ENCODE measurements around the gene TMEM134. TPM values are rescaled to one million over a fixed set of nuclear protein-coding genes. Genes with fewer than 3 reads are reported as not detected.
"Not testable (repeated sequence)": the region's sequence is repeated elsewhere in the genome, so short reads cannot be mapped to it uniquely, and the experiment has no call there.

Gene TMEM134
- total and polyA plus RNA-seq, 2 donors, result 20.4 to 80.2 TPM

DNA sequence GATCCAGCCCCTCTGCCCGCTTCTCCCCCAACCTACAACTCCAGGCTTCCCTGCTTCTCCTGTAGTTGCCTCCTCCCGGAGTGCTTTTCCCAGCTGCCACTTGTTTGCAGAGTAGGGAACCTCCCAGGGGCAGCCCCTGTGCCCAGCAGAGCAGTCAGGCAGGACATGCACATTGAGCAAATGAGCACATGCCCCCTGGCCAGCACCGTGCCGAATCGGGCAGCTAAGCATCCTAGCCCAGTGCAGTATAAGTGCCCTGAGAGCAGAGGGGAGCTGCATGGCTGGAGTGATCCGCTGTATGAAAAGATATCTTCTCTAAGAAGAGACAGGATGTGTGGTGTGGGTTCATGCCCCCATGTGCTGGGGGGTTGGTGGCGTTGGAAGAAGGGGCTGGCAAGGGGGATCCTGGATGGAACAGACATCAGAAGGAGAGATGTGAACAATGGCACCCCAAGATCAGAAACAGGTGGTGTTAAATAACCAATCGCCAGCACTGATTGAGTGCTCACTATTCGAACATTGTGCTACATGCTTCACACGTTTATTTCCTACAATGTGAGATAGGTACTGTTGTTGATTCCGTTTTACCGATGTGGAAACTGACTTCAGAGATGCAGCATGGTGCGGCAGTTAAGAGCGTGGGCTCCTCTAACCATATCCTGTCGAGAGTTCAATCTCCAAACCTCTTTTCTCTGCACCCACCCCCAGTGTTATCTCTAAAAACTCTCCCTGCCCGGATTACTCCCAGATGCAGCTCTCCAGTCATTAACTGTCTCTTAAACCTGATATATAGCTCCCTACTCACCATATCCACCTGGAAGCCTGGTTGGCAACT lies 15.0 kb upstream of the TMEM134 start:
- H3K4me1 ChIP-seq (ENCODE audit: insufficient read depth), result no peaks in the 10 kb centered on the region
- no peak for DNase-seq (ENCODE audit: extremely low spot score)
- no peaks in the 10 kb centered on the region for H3K36me3 ChIP-seq (ENCODE audit: insufficient read depth)
- no peak overlapping the region for H3K27ac ChIP-seq (ENCODE audit: low read depth)
- H3K4me3 ChIP-seq (ENCODE audit: low read depth, low read length), result peak overlapping the region; percentile 32
- 83% methylated on average over 16 of the region's 16 CpGs for WGBS

DNA sequence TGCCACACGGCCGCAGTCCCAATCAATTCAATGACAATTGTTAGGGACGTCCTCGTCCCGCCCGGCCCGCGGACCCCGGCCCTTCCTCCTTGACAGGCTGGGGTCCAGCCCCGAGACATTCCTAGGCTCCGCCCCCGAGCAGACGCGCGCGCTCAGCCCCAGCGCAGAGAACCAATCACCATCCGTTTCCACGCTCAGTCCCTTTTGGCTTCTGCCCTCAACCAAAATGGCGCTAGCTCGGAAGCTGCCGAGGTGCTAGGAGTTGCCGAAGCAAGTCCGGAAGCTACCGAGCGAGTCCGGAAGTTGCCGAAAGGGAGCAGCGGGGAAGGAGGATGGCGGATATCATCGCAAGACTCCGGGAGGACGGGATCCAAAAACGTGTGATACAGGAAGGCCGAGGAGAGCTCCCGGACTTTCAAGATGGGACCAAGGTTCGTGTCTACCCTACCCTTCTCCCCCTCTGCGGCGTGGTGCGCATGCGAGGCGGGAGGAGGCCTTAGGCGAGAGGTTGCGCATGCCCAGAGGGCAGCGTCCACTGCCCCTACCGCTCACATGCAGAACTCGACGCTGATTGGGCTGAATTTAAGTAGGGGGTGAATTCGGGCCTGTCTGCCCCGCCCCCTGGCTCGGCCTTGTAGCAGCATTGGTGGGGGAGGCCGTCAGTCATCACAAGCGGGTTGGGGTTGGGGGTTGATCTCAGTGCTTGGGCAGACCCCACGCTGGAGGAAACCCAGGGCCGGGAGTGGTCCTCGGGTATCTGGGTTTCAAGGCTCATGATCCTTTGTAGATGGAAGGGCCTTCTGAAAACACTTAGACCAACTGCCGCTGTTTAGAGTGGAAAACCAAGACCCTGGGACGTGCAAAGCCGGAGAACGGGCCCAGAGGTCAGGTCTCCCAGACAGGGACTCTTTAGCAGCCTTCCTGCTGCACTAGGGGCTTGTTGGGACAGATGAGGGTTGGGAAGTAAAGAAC lies 14.1 kb upstream of the TMEM134 start, which contains the start of gene AIP:
Gene AIP (plus strand): TSS at position 200 of the 972 bp plus-strand sequence. CDS start 133 bp downstream, at position 333.
- Histone ChIP-seq H3K36me3 (ENCODE audit: insufficient read depth) (no peaks in the 10 kb centered on the region), H3K4me3 (ENCODE audit: low read depth, low read length) (peak within 1 kb of the TSS; percentile 32), H3K27ac (ENCODE audit: low read depth) (peak within 1 kb of the TSS; percentile 65), H3K4me1 (ENCODE audit: insufficient read depth) (no peaks in the 10 kb centered on the region)
- DNase-seq (ENCODE audit: extremely low spot score), result peak; percentile 98
- 8% methylated on average over 60 of the region's 60 CpGs for WGBS

- H3K4me3 ChIP-seq (ENCODE audit: low read depth, low read length), result peak overlapping the region; percentile 32
- peak overlapping the region; percentile 65 for H3K27ac ChIP-seq (ENCODE audit: low read depth)
- no peaks in the 10 kb centered on the region for H3K36me3 ChIP-seq (ENCODE audit: insufficient read depth)
- no peaks in the 10 kb centered on the region for H3K4me1 ChIP-seq (ENCODE audit: insufficient read depth)
- DNase-seq (ENCODE audit: extremely low spot score), result no peak
- WGBS, result 43% methylated on average over 19 of the region's 19 CpGs
Measured at GRCh38 chr11:67482275-67482826, 13.3 kb upstream of the TMEM134 start.

- 84% methylated on average over 14 of the region's 16 CpGs for WGBS
- not testable (repeated sequence) for H3K4me3 ChIP-seq (ENCODE audit: low read depth, low read length); DNase-seq (ENCODE audit: extremely low spot score); H3K36me3 ChIP-seq (ENCODE audit: insufficient read depth); H3K27ac ChIP-seq (ENCODE audit: low read depth); H3K4me1 ChIP-seq (ENCODE audit: insufficient read depth)
Measured at GRCh38 chr11:67477344-67478050, 8.4 kb upstream of the TMEM134 start.

- H3K4me3 ChIP-seq (ENCODE audit: low read depth, low read length); H3K27ac ChIP-seq (ENCODE audit: low read depth); DNase-seq (ENCODE audit: extremely low spot score); H3K36me3 ChIP-seq (ENCODE audit: insufficient read depth); H3K4me1 ChIP-seq (ENCODE audit: insufficient read depth): not testable (repeated sequence)
- 85% methylated on average over 10 of the region's 10 CpGs for WGBS
Measured at GRCh38 chr11:67476692-67477091, 7.6 kb upstream of the TMEM134 start.

GRCh38 chr11:67472882-67473281 lies 3.8 kb upstream of the TMEM134 start:
- DNase-seq (ENCODE audit: extremely low spot score), result no peak
- Histone ChIP-seq H3K4me3 (ENCODE audit: low read depth, low read length) (no peak overlapping the region), H3K4me1 (ENCODE audit: insufficient read depth) (peaks cover 3% of the 10 kb centered on the region), H3K36me3 (ENCODE audit: insufficient read depth) (no peaks in the 10 kb centered on the region), H3K27ac (ENCODE audit: low read depth) (no peak overlapping the region)
- 67% methylated on average over 7 of the region's 7 CpGs for WGBS

DNA sequence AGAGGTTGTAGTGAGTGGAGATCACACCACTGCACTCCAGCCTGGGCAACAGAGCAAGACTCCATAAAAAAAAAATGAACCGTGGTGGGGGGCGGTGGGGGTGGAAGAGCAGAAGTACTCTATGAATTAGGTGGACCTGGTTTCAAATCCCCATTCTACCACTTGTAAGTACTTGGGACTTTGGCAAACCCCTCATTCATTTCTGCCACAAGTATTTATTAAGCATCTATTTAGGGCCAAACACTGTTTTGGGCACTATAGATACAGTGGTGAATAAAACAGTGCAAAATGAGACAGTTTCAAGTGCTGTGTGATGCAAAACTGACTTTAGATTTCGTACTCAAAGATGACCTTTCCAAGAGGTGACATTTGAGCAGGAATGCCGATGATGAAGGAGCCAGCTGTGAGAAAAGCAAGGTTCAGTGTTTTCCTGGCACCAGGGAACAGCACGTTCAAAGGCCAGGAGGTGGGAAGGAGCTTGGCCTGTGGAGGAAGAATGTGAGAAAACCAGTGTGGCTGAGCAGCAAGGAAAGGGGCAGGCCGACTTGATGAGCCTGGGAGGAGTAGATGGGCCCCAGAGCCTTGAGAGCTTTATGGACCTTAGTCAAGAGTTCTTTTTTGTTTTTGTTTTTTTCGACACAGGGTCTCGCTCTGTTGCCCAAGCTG lies 1.4 kb upstream of the TMEM134 start:
- Histone ChIP-seq H3K4me3 (ENCODE audit: low read depth, low read length) (no peak overlapping the region), H3K36me3 (ENCODE audit: insufficient read depth) (no peaks in the 10 kb centered on the region), H3K4me1 (ENCODE audit: insufficient read depth) (peaks cover 5% of the 10 kb centered on the region), H3K27ac (ENCODE audit: low read depth) (no peak overlapping the region)
- 82% methylated on average over 8 of the region's 8 CpGs for WGBS
- no peak for DNase-seq (ENCODE audit: extremely low spot score)

DNA sequence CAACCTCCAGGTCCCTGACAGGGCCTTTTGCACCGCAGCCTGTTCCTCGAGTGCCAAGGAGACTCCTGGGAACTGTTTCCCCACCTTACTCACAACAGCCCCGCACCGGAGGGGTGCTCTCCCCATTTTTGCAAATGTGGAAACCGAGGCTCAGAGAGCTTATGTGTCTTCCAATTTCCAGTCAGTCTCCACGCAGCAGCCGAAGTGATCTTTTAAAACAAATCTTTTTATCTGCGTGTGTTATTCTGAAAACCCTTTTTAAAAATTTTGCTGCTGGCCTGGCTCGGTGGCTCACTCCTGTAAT lies 409 bp upstream of the TMEM134 start:
- Histone ChIP-seq H3K4me1 (ENCODE audit: insufficient read depth) (peaks cover 5% of the 10 kb centered on the region), H3K4me3 (ENCODE audit: low read depth, low read length) (peak overlapping the region; percentile 94), H3K27ac (ENCODE audit: low read depth) (peak overlapping the region; percentile 87), H3K36me3 (ENCODE audit: insufficient read depth) (no peaks in the 10 kb centered on the region)
- WGBS, result 8% methylated on average over 9 of the region's 9 CpGs
- DNase-seq (ENCODE audit: extremely low spot score), result no peak

DNA sequence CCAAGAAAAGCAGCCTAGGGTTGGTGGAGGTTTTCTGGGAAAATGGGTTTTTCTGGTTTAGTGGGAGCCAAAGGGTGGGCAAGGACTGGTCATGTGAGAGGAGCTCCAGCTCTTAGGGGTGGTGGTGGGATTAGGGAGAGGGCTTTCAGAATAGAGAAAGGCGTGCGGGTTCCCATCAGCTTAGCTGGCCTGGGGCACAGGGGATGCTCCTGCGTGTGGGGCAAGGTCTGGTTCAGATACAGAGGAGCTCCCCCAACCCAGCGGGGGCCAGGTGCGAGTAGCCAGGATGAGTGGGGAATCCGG lies 644 bp downstream of the TMEM134 start:
- WGBS, result 4% methylated on average over 6 of the region's 6 CpGs
- Histone ChIP-seq H3K36me3 (ENCODE audit: insufficient read depth) (no peaks in the 10 kb centered on the region), H3K4me1 (ENCODE audit: insufficient read depth) (peaks cover 5% of the 10 kb centered on the region), H3K27ac (ENCODE audit: low read depth) (peak overlapping the region; percentile 89), H3K4me3 (ENCODE audit: low read depth, low read length) (peak overlapping the region; percentile 94)
- DNase-seq (ENCODE audit: extremely low spot score), result no peak

DNA sequence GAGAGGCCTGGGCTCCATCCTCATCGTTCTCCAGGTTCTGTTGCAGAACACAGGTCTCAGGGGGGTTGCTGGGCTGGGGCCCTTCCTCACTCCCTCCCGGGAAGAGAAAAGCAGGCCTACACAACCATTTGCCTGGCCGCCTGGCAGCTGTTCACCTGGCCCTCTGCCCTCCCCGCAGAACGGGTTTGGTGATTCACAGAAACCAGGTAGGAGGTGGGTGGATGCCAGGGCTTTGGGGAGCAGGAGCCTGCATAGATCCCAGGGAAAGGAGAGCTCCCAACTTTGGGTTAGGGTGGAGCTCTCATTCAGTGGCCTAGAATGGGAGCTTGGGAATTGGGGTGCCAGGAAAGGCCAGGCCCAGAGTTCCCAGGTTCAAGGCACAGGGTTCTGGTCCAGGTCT lies 995 bp downstream of the TMEM134 start:
- WGBS, result 27% methylated on average over 5 of the region's 5 CpGs
- peak overlapping the region; percentile 94 for H3K4me3 ChIP-seq (ENCODE audit: low read depth, low read length)
- DNase-seq (ENCODE audit: extremely low spot score), result no peak
- no peaks in the 10 kb centered on the region for H3K36me3 ChIP-seq (ENCODE audit: insufficient read depth)
- peaks cover 5% of the 10 kb centered on the region for H3K4me1 ChIP-seq (ENCODE audit: insufficient read depth)
- peak overlapping the region; percentile 89 for H3K27ac ChIP-seq (ENCODE audit: low read depth)

GRCh38 chr11:67466962-67467771 lies 1.9 kb downstream of the TMEM134 start:
- H3K27ac ChIP-seq (ENCODE audit: low read depth), result no peak overlapping the region
- H3K4me3 ChIP-seq (ENCODE audit: low read depth, low read length), result no peak overlapping the region
- 76% methylated on average over 11 of the region's 11 CpGs for WGBS
- H3K4me1 ChIP-seq (ENCODE audit: insufficient read depth), result peaks cover 5% of the 10 kb centered on the region
- no peak for DNase-seq (ENCODE audit: extremely low spot score)
- no peaks in the 10 kb centered on the region for H3K36me3 ChIP-seq (ENCODE audit: insufficient read depth)

DNA sequence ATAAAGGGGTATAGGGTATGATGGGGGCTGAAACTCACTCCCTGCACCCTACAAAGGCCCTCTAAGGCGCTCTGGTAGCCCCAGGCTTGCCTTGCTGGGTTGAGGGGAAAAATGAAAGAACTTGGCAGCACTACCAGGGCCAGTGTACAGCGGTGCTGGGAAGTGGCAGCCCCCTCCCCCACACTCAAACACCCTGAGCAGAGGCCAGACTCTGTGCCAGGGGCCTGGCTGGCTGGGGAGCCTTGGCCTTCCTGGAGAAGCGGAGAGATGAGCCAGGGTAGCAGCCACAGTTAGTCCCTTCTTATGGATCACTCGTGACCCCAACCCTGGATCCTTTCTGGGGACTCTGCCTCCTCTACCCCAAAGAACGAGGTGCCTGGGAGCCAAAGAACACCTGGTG lies 2.7 kb downstream of the TMEM134 start:
- WGBS, result 82% methylated on average over 5 of the region's 5 CpGs
- no peak for DNase-seq (ENCODE audit: extremely low spot score)
- Histone ChIP-seq H3K27ac (ENCODE audit: low read depth) (peak overlapping the region; percentile 14), H3K4me1 (ENCODE audit: insufficient read depth) (peaks cover 5% of the 10 kb centered on the region), H3K4me3 (ENCODE audit: low read depth, low read length) (no peak overlapping the region), H3K36me3 (ENCODE audit: insufficient read depth) (no peaks in the 10 kb centered on the region)
